G401 (cell line): Measurements from ENCODE around the gene NISCH. TPM values are rescaled to one million over a fixed set of nuclear protein-coding genes. Genes with fewer than 3 reads are reported as not detected.
A peak's percentile ranks its signal among the peaks of the same experiment; 100 is the strongest.

Experiments used
- DNase-seq: peaks from one replicate; pipeline ENCODE4 v3.0.0-alpha.2; 2015; ENCODE audit warnings: low spot score
- in situ Hi-C: cut with HindIII; loops from 2 replicates; pipeline ENCODE4 v1.10.0; 2016; ENCODE audit warnings: low sequenced_read_pairs, mixed read lengths
- total RNA-seq: library from RNA; depleted of rRNA; stranded (reverse); fragments of >200 nt; shearing (Covaris generic); gene quantifications from 2 replicates; pipeline ENCODE4 v1.2.3, GENCODE V29; 2014; rRNA removed

The NISCH gene
- 25.5 and 28.9 TPM in 2 replicates for total RNA-seq

- in situ Hi-C loops = no loop called here
- DNase-seq = peak; percentile 85
Measured at GRCh38 chr3:52455283-52456168, at the start of gene NISCH. NISCH (plus strand) TSS chr3:52455604; CDS start chr3:52455642, 38 bp downstream.

GRCh38 chr3:52406231-52406661 is 49.2 kb upstream of the NISCH start:
- in situ Hi-C loops = no loop called here
- no peak for DNase-seq

GRCh38 chr3:52406791-52407510 is 48.5 kb upstream of the NISCH start:
- DNase-seq = no peak

DNA sequence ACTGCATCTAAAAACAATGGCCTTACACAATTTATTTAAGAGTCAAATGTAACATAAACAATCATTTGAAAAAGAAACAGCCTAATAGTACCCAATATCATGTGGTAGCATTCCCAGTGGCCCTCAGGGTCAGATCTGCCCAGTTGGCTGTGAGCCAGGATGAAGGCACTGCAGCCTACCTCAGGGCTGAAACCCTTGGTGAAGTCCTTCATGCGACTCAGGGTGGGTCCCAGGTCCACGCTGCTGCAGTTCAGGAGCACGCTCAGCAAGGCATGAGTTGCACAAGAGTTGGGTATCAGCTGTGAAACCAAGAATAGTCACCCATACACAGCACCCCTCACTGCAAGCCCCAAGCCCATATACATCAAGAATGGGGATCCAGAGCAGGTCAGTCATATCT is 47.6 kb upstream of the NISCH start:
- DNase-seq = no peak
- in situ Hi-C loops = no loop called here

More at GRCh38 chr3:52406791-52407510, 48.5 kb upstream of the NISCH start:
- in situ Hi-C loops = no loop called here

GRCh38 chr3:52408466-52408865 is 46.9 kb upstream of the NISCH start:
- no peak for DNase-seq
- in situ Hi-C loops = no loop called here

DNA sequence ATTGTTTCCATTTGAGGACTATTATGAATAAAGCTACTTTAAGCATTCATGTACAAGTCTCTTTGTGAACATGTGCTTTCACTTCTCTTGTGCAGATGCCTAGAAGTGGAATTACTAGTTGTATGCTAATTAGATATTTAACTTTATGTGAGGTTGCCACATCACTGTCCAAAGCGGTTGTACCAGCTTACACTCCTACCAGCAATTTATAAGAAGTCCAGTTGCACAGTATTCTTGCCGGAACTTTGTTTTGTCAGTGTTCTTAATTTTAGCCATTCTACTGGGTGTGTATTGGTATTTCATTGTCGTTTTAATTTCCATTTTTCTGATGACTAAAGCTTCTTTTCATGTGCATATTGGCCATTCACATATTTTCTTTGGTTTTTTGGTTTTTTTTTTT is 39.6 kb upstream of the NISCH start:
- in situ Hi-C loops = no loop called here

DNA sequence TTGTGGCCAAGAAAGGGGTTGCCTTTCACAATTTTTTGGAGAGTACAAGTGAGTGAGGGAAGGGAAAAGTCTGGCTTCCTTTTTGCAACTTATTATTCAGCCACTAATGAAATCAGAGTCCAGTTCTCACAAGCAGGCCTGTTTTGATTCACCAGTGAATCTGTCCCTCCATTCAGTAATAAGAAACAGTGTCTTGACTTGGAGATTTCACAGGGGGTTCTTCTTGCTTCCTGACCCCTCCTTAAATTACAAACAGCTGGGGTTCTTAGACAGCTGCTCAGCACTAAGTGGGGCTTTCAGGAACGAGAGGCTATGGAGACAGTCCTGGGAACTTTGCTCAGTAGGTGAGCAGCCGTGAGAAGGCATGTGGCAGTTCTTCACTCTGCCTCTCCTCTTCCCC is 35.0 kb upstream of the NISCH start:
- in situ Hi-C loops = no loop called here
- DNase-seq = no peak

More for the DNA sequence above, 39.6 kb upstream of the NISCH start:
- DNase-seq = no peak

DNA sequence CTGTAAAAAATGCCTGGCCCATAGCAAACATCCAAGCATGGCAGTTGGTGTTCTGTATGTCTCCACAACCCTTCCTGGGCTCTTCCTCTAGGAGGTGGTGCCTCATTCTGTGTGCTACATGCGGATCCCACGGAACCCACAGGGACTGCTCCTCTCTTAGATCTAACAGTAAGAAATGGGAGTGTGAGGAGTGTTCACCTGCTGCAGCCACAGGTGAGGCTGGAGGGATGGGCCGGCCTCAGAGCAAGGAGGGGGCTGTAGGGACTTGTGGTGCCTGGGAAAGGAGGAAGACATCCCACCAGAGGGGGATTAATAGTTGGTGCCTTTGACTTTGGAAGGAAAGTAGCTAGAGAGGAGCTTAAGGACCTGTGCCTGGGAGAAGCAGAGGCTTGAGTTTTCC is 32.7 kb upstream of the NISCH start:
- in situ Hi-C loops = no loop called here
- no peak for DNase-seq

DNA sequence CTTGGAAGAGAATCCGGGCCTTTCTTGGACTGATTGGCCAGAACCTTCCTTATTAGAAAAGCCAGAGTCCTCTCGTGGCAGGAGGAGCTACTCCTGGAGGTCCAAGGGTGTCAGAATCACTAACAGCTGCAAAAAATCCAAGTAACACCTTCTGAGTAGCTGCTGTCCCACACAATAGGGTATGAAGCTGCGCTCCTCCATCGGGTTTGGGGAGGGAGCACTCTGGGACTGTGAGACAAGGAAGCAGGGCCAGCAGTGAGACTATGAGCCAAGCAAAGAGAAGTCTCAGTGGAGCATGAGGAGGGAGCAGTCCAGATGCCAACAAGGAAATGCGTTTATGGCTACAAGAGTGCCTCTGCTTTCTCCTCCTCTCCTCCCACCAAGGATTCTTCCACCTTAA is 32.2 kb upstream of the NISCH start:
- DNase-seq = no peak

GRCh38 chr3:52428151-52429005 is 27.0 kb upstream of the NISCH start:
- in situ Hi-C loops = no loop called here

More for the DNA sequence above, 32.2 kb upstream of the NISCH start:
- in situ Hi-C loops = no loop called here

DNA sequence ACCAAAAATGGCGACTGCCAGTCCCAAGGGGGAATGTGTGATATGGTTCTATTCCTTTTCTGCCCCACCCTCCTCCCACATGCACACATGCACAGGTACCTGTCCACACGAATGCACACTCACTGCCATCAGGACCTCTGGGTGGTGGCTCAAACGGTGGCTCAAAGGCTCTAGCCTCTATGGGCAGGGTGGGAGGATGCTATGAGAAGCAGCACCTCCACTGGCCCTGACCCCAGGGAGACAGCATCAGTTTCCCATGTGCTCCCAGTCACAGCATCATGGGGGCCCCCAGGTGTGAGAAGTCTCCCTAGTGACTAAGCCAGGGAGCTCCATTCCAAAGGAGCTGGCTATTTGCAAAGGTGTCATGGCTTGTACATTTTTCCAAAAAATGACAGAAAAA is 26.4 kb upstream of the NISCH start:
- no peak for DNase-seq
- in situ Hi-C loops = no loop called here

More at GRCh38 chr3:52428151-52429005, 27.0 kb upstream of the NISCH start:
- peak; percentile 95 for DNase-seq

DNA sequence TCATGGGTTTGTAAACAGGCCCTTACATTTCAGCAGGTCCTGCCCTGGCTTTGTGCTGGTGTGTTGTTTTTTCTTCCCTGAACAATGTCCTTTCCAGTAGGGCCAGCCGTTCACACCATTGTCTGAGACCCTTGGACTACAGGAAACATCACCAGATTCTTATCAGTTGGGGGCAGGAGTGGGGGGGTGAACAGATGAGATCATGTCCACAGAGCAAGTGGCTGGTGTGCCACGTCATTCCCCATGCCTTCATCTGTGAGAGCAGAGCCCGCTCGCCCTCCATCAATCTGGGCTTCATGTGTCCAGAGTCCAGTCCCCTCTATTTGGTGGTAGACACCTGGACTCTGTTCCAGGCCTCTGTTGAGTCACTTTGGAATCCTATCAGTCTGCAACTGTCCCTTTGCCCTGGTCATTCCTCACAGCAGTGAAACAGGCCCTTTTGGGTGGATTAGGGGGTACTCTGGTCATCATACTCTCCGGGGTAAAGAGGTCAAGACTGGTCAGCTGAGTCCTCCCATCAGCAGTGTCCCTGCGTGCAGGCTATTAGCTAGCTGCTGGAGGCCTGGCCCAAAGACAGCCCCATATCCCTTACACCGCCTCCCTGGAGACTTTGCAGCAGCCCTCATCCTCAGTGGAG is 25.5 kb upstream of the NISCH start:
- in situ Hi-C loops = no loop called here
- DNase-seq = no peak

DNA sequence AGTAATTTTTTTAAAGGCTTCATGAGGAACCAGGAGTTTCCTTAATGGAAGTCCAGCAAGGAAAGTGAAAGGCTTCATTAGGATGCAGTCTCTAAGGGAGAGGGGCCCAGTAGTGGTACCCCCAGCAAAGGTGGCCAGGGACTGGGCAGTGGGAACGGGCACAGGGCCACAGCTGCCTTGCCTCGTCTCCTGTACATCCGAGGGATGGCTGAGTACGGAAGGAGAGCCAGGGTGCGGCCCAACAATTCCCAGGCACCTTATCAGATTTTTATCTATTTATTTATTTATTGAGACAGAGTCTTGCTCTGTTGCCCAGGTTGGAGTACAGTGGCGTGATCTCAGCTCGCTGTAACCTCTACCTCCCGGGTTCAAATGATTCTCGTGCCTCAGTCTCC is 25.0 kb upstream of the NISCH start:
- in situ Hi-C loops = no loop called here
- DNase-seq = no peak

GRCh38 chr3:52431459-52432223 is 23.8 kb upstream of the NISCH start:
- in situ Hi-C loops = no loop called here

GRCh38 chr3:52432225-52432624 is 23.2 kb upstream of the NISCH start:
- no peak for DNase-seq
- in situ Hi-C loops = no loop called here

More at GRCh38 chr3:52431459-52432223, 23.8 kb upstream of the NISCH start:
- DNase-seq = no peak

DNA sequence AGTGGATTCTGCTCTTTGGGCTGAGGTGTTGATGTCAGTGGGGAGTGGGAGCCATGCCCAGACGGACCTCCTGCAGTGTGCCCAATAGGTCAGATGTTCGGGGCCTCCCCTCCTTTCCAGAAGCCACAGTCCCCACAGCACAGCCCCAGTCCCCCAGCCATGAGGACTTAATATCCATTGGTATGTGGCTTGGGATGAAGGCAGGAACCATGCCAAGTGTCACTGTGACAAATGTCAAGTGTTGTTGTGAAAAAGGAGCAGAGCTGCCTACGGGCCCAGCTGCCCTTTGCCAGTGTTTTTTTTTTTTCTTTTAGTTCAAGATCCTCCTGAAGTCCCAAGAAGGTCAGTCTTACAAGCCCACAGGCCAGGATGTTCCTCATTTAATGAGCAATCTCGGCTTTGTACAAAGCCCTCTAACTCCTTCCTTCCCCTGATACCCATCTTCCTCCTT is 22.7 kb upstream of the NISCH start:
- in situ Hi-C loops = no loop called here

GRCh38 chr3:52433328-52433995 is 21.9 kb upstream of the NISCH start:
- DNase-seq = no peak
- in situ Hi-C loops = no loop called here

More for the DNA sequence above, 22.7 kb upstream of the NISCH start:
- DNase-seq = no peak
